ENCODE data around the gene TNC.

Gene TNC

GRCh38 chr9:115158661-115159481, 40.9 kb upstream of the TNC start:
- Histone ChIP-seq H3K9ac (ENCODE audit: low read length) (no peak overlapping the region), H3K9me2 (replicated peaks; ENCODE audit: insufficient read depth, low read length) (no peaks in the 10 kb centered on the region), H2AFZ (ENCODE audit: low read length) (no peak overlapping the region), H3K4me1 (ENCODE audit: low read length) (peaks cover 7% of the 10 kb centered on the region), H3F3A (ENCODE audit: insufficient read depth, low read length) (no peaks in the 10 kb centered on the region), H3K27me3 (replicated peaks; ENCODE audit: insufficient read depth, low read length) (no peaks in the 10 kb centered on the region), H4K20me1 (ENCODE audit: insufficient read depth, low read length) (no peaks in the 10 kb centered on the region), H3K4me2 (ENCODE audit: low read depth, low read length) (no peak overlapping the region), H3K36me3 (replicated peaks; ENCODE audit: insufficient read depth, low read length) (no peaks in the 10 kb centered on the region), H3K9me3 (replicated peaks; ENCODE audit: insufficient read depth, low read length) (no peaks in the 10 kb centered on the region), H3K27ac (ENCODE audit: low read length) (no peak overlapping the region), H3K79me2 (ENCODE audit: low read length) (no peaks in the 10 kb centered on the region), H3K4me3 (ENCODE audit: low read length) (no peak overlapping the region)
- TF ChIP-seq EZH2phosphoT487 (IDR thresholded peaks at IDR 0.05; ENCODE audit: low read length) (no peak), CTCF (IDR thresholded peaks at IDR 0.05; ENCODE audit: low read length) (no peak), EZH2 (optimal IDR thresholded peaks at IDR 0.05; ENCODE audit: low read depth, low read length) (no peak)
- no peak for DNase-seq

DNA sequence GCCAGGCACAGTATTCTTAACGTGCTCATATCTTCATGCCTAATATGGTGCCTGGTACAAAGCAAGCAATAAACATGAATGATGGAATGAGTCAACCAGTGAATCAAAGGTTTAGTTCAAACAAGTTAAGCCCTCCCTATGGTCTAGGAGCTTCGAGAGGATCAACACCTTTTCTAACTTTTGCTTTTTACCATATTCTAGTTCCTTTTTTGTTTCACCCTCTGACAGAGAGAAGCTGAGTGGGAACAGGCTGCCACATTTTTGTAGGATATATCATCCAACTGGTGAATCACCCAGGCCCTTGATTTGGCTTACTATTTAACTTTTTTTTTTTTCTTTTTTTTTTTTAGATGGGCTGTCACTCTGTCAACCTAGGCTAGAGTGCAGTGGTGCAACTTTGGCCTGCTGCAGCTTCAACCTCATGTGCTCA, 39.3 kb upstream of the TNC start:
- no peak for DNase-seq
- no peak overlapping the region for H3K9ac ChIP-seq (ENCODE audit: low read length)

DNA sequence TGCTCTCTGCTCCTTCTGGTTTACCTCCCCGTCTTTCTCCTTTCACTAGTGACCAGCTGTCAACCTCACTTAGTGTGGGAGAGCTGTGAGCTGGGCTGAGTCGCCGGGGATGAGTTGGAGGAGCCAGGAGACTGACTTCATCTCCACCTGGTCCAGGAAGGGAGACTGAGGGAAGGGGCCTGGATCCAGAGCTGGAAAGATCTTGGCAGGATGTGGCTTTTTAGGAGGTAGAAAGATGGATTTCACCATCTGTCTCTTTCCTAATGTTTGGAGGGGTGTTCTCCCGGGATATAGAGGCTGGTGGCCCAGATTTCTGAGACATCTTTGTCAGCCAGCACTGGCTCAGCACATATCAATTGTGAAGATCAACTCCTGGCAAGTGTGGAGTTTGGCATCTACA, 37.1 kb upstream of the TNC start:
- H3K27me3 ChIP-seq (replicated peaks; ENCODE audit: insufficient read depth, low read length) = no peaks in the 10 kb centered on the region
- H3K4me2 ChIP-seq (ENCODE audit: low read depth, low read length) = no peak overlapping the region
- TF ChIP-seq EZH2 (optimal IDR thresholded peaks at IDR 0.05; ENCODE audit: low read depth, low read length) = no peak
- no peak for TF ChIP-seq CTCF (IDR thresholded peaks at IDR 0.05; ENCODE audit: low read length)
- TF ChIP-seq EZH2phosphoT487 (IDR thresholded peaks at IDR 0.05; ENCODE audit: low read length) = no peak
- DNase-seq = no peak
- no peak overlapping the region for H3K27ac ChIP-seq (ENCODE audit: low read length)
- no peak overlapping the region for H3K9ac ChIP-seq (ENCODE audit: low read length)
- H3K9me2 ChIP-seq (replicated peaks; ENCODE audit: insufficient read depth, low read length) = no peaks in the 10 kb centered on the region
- H4K20me1 ChIP-seq (ENCODE audit: insufficient read depth, low read length) = no peaks in the 10 kb centered on the region
- H3F3A ChIP-seq (ENCODE audit: insufficient read depth, low read length) = no peaks in the 10 kb centered on the region
- no peaks in the 10 kb centered on the region for H3K36me3 ChIP-seq (replicated peaks; ENCODE audit: insufficient read depth, low read length)
- no peaks in the 10 kb centered on the region for H3K4me1 ChIP-seq (ENCODE audit: low read length)
- no peaks in the 10 kb centered on the region for H3K79me2 ChIP-seq (ENCODE audit: low read length)
- no peak overlapping the region for H3K4me3 ChIP-seq (ENCODE audit: low read length)
- H3K9me3 ChIP-seq (replicated peaks; ENCODE audit: insufficient read depth, low read length) = no peaks in the 10 kb centered on the region
- no peak overlapping the region for H2AFZ ChIP-seq (ENCODE audit: low read length)

More for the DNA sequence above, 39.3 kb upstream of the TNC start:
- H2AFZ ChIP-seq (ENCODE audit: low read length) = no peak overlapping the region
- no peaks in the 10 kb centered on the region for H3K9me3 ChIP-seq (replicated peaks; ENCODE audit: insufficient read depth, low read length)
- H3K4me3 ChIP-seq (ENCODE audit: low read length) = no peak overlapping the region
- no peaks in the 10 kb centered on the region for H3K4me1 ChIP-seq (ENCODE audit: low read length)
- H3K4me2 ChIP-seq (ENCODE audit: low read depth, low read length) = no peak overlapping the region
- H3K79me2 ChIP-seq (ENCODE audit: low read length) = no peaks in the 10 kb centered on the region
- H3K27ac ChIP-seq (ENCODE audit: low read length) = no peak overlapping the region
- TF ChIP-seq EZH2phosphoT487 (IDR thresholded peaks at IDR 0.05; ENCODE audit: low read length) = no peak
- TF ChIP-seq CTCF (IDR thresholded peaks at IDR 0.05; ENCODE audit: low read length) = no peak
- no peak for TF ChIP-seq EZH2 (optimal IDR thresholded peaks at IDR 0.05; ENCODE audit: low read depth, low read length)
- H3K27me3 ChIP-seq (replicated peaks; ENCODE audit: insufficient read depth, low read length) = no peaks in the 10 kb centered on the region
- no peaks in the 10 kb centered on the region for H3K9me2 ChIP-seq (replicated peaks; ENCODE audit: insufficient read depth, low read length)
- H4K20me1 ChIP-seq (ENCODE audit: insufficient read depth, low read length) = no peaks in the 10 kb centered on the region
- no peaks in the 10 kb centered on the region for H3K36me3 ChIP-seq (replicated peaks; ENCODE audit: insufficient read depth, low read length)
- no peaks in the 10 kb centered on the region for H3F3A ChIP-seq (ENCODE audit: insufficient read depth, low read length)
